NCI-H2196 treated with DMSO at 0.1 percent for 48 hours (cell line): ENCODE results near the gene FOXO3B.
"Not testable (repeated sequence)": the region's sequence is repeated elsewhere in the genome, so short reads cannot be mapped to it uniquely, and the experiment has no call there.

Experiments used
- DNase-seq: peaks from one replicate; lab custom pipeline; 2025; ENCODE audit not compliant: unreplicated experiment; lab: John Stamatoyannopoulos, UW

Gene FOXO3B

DNA sequence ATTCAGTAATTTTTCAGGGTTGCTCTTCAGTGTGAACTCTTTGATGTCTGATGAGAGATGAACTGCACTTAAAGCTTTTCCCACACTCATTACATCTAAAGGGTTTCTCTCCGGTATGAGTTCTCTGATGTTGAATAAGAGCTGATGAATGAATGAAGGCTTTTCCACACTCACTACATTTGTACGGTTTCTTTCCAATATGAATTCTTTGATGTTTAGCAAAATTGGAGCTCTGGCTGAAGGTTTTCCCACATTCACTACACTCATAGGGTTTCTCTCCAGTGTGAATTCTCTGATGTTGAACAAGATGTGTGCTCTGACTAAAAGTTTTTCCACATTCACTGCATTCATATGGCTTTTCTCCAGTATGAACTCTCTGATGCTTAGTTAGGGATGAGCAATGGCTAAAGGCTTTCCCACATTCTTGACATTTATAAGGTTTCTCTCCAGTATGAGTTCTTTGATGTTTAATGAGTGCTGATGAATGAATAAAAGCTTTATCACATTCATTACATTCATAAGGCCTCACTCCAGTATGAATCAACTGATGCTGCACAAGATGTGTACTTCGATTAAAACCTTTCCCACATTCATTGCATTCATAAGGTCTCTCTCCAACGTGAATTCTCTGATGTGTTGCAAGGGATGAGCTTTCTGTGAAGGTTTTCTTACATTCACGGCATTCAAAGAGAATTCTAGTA lies 20.0 kb downstream of the FOXO3B start:
- not testable (repeated sequence) for DNase-seq

DNA sequence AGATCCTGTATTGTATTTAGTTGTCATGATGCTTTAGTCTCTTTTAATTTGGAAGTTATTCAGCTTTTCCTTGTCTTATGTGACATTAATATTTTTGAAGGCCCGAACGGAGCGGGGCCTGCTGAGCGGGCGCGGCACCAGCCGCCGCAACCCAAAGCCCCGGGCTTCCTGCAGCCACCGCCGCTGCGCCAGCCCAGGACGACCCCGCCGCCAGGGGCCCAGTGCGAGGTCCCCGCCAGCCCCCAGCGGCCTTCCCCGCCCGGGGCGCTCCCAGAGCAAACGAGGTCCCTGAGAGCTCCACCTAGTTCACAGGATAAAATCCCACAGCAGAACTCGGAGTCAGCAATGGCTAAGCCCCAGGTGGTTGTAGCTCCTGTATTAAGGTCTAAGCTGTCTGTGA lies 32.0 kb downstream of the FOXO3B start:
- not testable (repeated sequence) for DNase-seq

DNA sequence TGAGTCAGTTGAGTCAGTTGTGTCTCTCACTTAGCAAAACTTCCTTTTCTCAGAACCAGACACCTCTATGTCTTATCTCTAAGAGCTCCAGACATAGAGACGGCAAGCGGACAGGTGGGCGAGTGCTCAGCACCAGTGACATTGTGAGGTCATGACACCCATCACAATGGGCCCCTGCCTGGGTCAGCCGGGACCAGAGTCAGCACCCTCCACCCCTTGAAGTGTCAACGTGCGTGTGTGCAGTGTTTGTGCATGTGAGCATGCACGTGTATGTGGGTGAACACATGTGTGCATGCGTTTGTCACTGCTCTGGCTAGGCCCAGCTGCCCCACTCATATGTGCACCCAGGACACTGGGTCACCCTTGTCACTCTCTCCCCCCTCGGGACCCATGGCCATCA lies 37.8 kb downstream of the FOXO3B start, which contains the start of gene TBC1D28:
TBC1D28 (minus strand) TSS at position 101 of the 400 bp plus-strand sequence. CDS start 3,039 bp downstream, outside the sequence.
- not testable (repeated sequence) for DNase-seq

DNA sequence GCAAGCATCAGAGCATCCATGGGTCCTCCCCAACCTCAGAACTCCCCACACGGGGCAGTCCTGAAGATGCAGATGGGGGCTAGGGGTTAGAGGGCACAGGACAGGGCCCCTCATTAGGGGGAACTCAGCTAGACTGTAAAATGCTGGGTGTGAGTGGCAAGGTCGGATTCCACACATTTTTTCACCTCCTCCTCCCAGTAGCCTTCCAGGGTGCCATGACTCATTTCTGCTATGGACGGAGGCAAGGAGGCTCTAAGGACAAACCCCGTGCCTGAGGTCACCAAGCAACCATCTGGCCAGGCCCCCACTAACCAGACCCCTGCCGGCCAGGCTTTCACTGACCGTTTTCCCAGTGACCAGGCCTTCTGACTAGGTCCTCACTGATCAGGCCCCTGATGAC lies 39.0 kb downstream of the FOXO3B start:
- not testable (repeated sequence) for DNase-seq

DNA sequence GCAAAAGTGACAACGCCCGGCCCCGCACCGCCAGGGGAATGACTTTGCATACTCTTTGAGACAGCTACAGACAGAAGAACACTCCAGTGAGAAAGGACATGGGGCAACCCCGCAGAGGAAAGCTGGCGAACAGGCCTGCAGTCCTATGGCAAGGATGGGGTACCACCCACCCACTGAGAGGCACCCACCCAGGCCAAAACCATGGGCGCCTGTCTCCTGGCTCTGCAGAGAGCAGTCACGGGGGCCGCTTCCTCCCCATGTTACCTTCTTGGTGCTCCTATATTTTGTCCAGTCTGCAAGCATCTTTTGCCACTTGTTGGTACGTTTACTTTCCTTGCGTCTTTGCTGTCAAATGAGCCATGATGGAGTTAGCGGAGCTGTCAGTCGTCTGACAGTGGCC lies 43.8 kb downstream of the FOXO3B start:
- DNase-seq: not testable (repeated sequence)

DNA sequence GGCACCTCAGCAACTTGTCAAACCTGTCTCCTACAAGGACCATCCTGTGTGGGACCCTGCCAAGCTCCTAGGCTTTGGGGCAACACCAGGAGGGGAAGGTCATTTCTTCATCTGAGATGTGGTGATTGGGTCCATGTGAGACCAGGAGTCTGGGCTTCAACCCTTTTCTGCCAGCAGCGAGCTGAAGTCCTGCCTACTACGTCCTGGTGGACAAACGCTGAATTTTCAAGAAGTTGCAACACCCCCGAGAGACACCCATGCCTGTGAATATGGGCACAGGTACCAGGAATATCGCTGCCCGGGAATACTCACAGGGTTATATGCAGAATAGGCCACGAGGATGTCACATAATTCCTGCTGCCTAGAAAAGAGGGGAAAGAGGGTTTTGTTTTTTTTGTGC lies 45.9 kb downstream of the FOXO3B start:
- DNase-seq: not testable (repeated sequence)

DNA sequence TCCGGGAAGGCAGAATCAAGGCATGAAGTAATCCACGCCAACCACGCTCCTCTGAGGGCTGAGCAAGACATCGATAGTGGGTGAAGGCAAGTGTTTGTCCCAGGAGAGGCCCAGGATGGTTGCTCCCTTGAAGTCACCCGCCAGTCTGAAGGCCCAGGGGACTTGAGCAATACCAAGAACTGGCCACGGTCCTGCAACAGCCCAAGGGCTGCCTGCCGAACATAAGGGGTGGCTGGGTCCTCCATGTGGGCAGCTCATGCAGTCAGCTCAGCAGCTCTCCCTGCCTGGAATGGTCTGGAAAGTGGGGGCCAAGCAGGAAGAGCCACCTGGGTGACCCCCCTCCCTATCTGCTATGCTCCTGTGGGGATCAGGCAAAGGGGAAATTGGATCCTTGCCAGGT lies 46.3 kb downstream of the FOXO3B start:
- DNase-seq: not testable (repeated sequence)

DNA sequence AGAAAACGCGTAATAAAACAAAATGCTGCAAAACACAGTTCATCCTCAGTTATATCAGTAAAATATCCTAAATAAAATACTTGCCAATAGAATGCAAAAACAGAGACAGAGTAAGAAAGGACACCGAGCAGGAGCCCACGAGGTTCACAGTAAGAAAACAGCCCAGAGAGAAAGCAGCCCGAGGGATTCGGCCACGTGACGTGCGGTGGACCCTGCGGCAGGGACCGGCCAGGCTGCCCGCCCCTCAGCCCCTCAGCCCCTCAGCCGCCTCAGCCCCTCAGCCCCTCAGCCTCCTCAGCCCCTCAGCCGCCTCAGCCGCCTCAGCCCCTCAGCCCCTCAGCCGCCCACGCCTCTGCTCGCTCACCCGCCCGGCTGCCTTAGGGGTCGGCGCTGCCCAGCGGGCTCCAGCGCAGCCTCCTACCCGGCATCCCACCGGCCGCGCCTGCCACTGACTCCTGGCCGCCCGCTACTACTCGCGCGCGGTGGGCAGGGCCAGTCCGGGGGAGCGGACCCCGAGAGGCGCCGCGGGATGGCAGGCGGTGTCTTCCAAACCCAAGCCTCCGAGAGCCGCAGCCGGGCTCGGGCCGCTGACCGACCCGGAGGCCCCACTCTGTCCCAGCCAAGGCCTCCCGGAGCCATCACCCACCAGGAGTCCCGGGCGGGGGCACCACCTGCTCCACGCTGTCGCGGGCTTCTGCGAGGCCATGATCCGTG lies 47.4 kb downstream of the FOXO3B start:
- DNase-seq: not testable (repeated sequence)
